Activated T-helper 1 cell treated with Interleukin-2 at 50 U/mL for 16 hours (primary cell): Measurements from ENCODE around the gene ERN2.
"Not testable (repeated sequence)": the region's sequence is repeated elsewhere in the genome, so short reads cannot be mapped to it uniquely, and the experiment has no call there.

Experiments
- DNase-seq: peaks from one replicate; pipeline ENCODE4 v3.0.0-alpha.2; 2020; ENCODE audit warnings: low read depth

The ERN2 gene

DNA sequence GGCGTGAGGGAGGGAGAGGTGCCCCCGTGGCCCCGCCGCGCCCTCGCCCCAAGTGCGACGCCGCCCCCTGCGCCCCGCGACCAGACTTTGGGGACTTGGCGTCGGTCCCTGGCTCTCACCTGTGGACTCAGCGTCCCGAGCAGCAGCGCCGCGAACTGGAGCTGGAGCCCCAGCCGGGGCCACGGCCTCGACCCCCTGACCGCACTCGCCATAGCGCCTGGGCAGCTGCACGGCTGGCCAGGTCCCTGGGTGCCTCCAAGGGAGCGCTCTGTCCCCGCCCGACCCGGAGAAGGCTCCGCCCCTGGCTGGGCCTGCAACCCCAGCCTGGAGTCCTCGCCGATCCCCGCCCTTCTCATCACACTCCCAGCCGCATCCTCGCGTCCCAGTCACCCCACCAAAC is at the start of gene ERN2:
ERN2 (minus strand) TSS at position 247 of the 400 bp plus-strand sequence; CDS start at position 212, 35 bp downstream.
- no peak for DNase-seq

DNA sequence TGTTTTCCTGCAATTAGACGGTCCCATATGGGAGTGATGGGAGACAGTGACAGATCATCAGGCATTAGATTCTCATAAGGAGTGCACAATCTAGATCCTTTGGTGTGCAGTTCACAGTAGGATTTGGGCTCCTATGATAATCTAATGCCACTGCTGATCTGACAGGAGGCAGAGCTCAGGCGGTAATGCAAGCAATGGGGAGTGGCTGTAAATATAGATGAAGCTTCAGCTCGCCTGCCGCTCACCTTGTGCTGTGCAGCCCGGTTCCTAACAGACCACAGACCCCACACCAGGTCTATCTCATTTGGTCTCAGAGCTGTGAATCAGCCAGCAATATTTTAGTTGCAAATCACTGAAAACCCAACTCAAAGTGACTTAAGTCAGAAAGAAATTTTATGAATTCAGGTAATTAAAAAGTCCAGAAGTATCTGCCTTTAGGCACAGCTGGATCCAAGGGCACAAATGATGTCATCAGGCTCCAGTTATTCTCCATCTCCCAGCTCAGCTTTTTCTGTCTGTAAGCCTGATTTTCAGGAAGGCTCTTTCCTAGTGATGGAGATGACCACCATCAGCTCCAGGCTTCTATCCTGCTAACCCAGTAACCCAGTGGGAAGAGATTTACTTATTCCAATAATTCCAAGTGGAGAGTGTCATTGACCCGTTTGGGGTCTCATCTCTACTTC is 45.1 kb upstream of the ERN2 start:
- DNase-seq = no peak

DNA sequence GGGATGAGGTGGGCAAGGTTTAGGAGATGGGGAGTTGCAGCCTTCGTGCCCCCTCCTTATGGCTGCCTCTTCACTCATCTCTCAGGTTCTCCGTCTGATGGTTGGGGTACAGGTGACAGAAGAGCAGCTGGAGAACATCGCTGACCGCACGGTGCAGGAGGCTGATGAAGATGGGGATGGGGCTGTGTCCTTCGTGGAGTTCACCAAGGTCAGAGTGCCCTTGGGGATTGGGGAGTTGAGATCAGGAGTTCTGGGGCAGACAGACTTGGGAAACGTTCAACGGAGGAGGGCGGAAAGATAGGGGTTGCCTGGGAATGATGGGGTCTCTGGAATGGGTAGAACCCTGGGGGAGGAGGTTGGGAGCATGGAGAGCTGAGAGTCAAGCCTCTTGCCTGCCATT is 44.1 kb upstream of the ERN2 start:
- DNase-seq = no peak

DNA sequence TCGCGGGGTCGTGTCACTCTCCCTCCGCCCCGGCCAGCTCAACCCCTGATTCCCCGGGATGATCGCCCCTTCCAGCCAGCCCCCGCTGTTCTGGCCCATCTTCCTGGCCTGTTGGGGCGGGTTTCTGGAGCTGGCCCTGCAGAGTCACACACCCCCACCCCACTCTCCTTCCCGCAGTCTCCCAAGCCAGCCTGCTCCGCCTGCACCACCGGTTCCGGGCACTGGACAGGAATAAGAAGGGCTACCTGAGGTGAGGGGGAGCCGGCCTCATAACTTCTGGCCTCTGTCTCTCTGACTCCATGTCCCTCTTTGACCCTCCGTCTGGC is 42.4 kb upstream of the ERN2 start:
- no peak for DNase-seq

DNA sequence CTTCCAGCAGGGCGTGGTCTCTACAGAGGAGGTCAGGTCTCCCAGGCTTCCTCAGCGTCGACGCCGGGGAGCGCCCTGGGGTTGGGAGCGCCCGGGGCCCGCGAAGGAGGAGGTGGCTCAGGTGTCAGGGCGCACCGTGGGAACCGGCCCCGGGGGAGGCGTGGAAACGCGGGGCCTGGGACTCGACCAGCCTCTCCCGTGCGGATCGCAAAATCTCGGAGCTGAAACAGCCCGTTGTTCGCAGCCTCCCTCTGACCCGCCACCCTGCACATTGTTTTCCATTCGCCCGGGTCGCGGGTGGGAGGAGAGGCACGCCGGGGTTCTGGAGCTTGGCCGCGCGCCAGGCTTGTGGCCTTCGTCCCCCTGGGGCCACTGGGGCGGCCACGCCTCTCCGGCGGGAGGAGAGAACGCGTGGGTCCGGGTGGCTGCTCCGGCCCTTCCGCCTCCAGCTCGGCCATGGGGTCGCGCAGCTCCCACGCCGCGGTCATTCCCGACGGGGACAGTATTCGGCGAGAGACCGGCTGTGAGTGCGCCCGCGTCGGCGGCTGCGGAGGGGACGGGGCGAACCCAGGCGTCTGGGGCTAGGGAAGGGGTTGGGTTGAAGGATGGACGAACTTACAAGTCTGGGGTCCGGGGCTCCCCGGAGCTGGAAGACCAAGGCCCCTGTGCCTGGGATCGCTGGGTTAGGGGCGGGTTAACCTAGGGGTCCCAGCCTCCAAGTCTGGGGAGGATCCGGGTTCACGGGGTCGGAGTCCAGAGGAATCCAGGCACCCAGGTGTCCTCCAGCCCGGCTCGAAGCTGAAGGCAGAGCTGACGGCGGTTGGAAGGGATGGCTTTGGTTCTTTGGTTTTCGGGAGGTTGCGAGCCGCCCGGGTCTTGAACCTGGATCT is 41.8 kb upstream of the ERN2 start, which contains the start of gene CHP2:
CHP2 (plus strand) TSS at position 433 of the 890 bp plus-strand sequence; CDS start at position 457, 24 bp downstream.
- no peak for DNase-seq

DNA sequence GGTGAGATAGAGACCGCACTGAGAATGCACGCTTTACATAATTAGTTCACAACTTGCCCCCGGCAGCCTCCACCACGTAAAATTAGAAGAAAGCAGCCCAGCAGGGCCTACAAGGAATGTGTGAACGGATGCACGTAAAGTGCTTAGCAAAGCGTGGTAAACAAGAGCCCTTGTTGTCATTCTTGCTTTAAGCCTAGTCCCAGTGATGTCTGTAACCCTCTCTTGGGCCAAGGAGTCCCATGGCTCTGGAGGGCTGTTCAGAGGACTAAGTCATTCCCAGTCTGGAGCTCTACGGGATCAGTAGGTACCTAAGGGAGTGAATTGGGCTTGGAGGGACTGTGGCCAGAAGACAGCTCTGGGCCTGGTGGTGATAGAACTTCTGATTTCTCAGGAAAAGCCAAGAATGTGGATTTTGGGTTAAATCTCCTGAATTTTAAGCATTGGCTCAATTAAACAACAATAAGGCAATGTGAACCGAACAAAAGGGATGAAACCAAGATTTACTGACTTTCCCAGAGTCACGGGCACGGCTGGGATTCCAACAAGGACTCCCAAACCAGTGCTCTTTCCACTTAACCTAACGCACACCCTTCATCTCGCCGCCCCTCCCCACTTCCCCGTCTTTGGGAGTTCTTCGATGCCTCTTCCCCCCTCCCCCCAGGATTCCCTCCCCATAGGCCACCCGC is 41.0 kb upstream of the ERN2 start:
- DNase-seq = no peak

DNA sequence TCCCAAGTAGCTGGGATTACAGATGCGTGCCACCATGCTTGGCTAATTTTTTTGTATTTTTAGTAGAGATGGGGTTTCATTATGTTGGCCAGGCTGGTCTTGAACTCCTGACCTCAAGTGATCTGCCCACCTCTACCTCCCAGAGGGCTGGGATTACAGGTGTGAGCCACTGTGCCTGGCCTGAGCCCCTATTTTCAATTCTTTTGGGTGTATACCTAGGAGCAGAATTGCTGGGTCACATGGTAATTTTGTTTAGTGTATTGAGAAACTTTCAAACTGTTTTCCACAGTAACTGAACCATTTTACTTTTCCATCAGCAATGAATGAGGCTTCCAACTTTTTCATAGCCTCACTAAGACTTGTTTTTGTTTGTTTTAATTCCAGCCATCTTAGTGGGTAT is 38.0 kb upstream of the ERN2 start:
- DNase-seq = not testable (repeated sequence)

DNA sequence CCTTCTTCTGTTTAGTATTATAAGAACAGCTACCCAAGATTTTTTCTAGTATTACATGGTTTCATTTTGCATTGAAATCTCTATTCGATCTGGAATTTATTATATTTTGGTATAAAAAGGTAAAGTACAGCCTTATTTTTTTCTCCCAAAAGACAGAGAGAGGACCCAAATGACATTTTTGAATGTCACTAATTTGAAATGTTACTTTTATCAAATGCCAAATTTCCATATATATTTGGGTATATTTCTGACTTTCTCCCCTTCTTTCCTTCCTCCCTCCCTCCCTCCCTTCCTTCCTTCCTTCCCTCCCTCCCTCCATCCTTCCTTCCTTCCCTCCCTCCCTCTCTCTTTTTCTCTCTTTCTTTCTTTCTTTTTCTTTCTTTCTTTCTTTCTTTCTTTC is 35.6 kb upstream of the ERN2 start:
- DNase-seq = no peak

DNA sequence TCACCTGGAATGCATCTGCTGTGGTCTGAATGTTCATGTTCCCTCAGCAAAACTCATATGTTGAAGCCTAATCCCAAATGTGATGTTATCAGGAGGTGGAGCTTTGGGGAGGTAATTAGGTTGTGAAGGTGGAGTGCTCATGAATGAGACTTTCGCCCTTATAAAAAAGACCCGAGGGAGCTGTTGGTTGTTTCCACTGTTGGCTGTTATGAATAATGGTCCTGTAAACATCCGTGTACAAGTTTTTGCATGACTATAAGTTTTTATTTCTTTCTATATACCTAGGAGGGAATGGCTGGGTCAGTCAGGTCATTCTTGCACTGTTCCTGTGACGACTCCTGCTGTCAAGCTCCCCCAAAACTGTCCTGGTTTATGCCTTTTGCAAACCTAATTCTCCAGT is 32.2 kb upstream of the ERN2 start:
- no peak for DNase-seq

DNA sequence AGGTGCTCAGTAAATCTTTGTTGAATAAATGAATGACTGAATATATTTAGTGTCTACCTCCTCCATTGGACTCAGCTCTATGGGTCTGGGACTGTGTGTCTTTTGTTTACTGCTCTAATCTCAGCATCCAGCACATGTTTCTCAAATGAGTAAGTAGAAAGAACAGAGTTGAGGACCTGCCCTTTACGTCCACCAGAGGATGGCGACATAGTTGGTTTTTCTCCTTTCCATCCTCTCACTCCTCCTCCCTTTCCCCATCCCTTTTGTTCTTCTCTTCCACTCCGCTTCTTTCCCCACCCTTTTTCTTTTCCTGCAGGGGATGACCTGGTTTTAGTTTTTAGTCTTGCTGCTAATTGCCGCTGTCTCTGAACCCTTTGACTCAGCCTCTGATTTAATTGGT is 29.7 kb upstream of the ERN2 start:
- DNase-seq = no peak

DNA sequence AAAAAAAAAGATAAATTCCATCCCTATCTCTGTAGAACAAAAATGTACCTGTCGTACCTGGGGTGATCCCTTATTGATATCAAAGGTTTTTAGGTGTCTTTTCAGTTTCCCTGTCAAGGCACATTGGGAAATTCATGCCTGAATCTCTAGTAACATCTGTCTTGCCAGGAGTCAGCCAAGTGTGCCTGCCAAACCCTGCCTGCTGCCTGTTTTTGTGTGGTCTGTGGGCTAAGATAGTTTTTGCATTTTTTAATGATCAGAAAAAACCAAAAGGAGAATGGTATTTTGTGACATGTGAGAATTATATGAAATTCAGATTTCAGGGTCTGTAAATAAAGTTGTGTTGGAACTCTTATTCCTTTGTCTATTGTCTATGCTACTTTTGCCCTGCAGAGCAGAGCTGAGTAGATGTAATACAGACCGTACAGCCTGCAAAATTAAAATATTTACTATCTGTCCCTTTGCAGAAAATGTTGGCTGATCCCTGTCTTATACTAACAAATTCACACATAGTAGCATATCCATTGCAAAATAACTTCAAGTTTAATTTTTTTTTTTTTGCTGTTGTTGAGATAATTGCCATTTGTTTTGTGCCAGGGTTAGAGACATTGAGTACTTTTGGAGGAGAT is 28.8 kb upstream of the ERN2 start:
- no peak for DNase-seq

DNA sequence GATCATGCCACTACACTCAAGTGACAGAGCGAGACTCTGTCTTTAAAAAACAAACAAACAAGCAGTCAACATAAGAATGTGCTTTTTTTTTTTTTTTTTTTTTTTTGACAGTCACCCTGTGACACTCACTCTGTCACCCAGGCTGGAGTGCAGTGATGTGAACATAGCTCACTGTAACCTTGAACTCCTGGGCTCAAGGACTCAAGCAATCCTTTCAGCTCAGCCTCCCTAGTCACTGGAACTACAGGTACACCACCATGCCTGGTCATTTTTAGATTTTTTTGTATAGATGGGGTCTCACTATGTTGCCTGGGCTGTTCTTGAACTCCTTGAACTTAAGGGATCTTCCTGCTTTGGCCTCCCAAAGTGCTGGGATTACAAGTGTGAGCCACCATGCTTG is 26.5 kb upstream of the ERN2 start:
- no peak for DNase-seq

DNA sequence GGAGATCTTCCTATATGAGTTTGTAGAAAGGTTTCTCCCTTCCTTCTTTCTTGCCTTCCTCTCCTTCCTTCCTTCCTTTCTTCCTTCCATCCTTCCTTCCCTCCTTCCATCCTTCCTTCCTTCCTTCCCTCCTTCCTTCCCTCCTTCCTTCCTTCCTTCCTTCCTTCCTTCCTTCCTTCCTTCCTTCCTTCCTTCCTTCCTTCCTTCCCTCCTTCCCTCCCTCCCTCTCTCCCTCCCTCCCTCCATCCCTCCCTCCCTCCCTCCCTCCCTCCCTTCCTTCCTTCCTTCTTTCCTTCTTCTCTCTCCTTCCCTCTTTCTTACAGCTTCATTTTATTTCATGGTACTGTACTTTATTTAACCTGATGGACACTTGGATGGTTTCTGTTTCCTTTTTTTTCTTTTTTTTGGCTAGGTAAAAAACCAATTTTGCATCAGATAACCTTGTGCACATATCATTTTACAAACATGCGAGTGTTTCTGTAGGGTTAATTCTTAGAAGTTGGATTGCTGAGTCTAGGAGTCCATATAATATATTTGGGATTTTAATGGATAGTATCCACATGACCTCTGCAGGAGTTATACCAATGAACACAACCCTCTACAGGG is 24.5 kb upstream of the ERN2 start:
- not testable (repeated sequence) for DNase-seq

DNA sequence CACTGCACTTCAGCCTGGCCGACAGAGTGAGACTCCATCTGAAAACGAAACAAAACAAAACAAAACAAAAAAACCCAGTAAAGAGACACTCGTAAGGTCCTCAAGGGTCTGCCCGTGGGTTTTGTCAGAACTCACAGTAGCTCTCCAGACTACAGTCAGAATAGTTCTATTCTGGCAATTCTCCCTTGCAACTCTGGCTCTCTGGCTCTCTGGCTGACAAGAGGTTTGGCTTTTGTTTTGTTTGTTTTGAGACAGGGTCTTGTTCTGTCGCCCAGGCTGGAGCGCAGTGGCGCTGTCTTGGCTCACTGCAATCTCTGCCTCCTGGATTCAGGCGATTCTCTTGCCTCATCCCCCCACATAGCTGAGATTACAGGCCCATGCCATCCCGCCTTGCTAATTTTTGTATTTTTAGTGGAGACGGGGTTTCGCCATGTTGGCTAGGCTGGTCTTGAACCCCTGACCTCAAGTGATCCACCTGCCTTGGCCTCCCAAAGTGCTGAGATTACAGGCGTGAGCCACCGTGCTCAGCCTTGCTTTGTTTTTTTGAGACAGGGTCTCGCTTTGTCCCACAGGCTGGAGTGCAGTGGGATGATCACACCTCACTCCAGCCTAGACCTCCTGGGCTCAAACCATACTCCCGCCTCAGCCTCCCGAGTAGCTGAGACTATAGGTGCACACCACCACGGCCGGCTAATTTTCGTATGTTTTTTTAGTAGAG is 21.3 kb upstream of the ERN2 start:
- no peak for DNase-seq

DNA sequence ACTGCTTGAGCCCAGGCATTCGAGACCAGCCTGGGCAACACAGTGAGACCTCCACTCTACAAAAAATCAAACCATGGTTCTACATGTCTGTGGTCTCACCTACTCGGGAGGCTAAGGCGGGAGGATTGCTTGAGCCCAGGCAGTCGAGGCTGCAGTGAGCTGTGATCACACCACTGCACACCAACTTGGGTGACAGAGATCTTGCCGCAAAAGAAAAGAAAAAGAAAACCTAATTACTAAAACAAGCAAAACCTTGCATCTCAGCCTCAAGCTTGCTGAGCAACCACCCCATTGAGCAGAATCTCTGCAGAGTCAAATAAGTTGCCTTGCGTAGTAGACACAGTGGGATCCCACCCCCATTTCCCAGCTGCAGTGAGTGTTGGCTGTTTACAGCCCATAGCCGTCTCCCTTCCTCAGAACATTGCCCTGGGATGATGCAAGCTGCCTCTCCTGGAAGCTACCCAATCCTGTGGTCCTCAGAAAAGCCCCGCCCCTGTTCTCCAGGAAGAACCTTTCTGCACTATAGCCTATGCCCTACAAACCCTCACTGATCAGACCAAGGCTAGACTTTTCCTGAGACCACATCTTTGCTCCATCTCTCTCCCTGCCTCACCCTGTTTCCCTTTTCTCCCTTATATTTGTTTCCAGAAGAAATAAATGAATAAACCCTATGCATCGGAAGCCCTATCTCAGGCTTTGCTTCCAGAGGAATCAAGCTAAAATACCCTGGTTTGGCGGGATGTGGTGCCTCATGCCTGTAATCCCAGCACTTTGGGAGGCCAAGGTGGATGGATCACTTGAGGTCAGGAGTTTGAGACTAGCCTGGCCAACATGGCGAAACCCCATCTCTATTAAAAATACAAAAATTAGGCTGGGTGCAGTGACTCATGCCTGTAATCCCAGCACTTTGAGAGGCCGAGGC is 16.7 kb upstream of the ERN2 start:
- DNase-seq = no peak

DNA sequence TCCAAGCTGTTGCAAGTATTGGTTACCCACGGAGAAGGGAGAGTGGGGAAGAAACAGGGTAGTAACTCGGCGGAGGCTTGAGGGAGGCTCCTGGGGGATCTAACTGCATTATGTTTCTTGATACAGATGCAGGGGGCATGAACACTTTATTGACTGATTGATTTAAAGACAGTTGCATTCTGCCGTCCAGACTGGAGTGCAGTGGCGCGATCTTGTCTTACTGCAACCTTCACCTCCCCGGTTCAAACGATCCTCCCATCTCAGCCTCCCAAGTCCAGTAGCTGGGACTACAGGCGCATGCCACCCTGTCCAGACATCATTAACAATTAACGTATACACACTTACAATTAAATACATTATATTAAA is 15.1 kb upstream of the ERN2 start:
- DNase-seq = no peak

DNA sequence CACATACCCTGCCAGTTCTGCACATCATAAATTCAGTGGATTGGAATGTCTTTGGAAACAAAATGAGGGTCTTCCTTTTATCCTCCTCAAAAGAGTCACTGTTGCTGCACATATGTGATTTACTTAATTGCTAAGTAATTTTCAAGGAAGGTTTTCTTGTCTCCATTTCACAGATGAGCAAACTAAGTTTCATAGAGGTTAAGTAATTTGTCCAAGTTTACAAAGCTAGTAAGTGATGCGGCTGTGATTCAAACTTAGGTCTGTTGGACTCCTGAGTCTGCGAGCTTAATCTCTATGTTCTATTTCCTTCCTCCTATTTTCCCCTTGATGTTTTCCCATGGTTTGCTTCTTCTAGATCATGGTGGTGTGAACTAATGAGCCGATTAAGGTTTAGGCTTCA is 13.7 kb upstream of the ERN2 start:
- DNase-seq = no peak

DNA sequence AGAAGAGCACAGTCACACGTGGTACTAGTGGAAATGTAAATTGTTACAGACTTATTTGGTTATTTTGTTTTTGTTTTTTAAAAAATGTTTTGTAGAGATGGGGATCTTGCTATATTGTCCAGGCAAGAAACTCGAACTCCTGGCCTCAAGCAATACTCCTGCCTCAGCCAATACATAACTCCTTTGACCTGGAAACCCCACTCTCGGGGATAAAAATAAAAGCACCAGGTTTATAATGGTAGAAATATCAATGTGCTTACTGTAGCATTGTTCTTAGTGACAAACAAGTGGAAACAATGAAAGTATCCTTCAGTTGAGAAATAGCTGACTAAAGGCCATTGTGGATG is 11.7 kb upstream of the ERN2 start:
- DNase-seq = no peak

DNA sequence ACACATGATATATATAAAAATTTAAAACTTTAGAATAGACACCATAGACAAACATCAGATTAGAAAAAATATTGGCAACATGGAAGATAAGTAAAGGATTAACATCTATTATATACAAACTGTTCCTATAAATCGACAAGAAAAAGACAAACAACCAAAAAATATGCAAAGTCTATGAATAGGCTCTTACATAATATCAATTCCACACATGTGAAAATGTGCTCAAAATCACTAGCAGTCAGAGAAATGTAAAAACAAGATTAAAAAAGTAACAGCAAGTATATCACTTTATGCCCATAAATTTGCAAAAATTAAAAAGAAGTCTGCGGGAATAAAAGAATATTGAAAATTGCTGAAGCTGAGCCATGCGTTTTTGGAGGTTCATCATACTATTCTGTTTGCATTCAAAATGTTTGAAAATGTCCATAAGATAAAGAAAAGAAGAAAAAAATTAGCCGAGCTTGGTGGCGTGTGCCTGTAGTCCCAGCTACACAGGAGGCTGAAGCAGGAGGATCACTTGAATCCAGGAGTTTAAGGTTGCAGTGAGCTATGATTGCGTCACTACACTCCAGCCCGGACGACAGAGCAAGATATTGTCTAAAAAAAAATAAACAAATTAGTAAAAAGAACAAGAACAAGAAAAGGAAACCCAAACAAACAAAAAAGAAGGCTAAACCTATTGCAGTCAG is 11.2 kb upstream of the ERN2 start:
- no peak for DNase-seq
